GM19025 (cell line): ENCODE measurements around the gene RIMBP2.
"Not testable (repeated sequence)": the region's sequence is repeated elsewhere in the genome, so short reads cannot be mapped to it uniquely, and the experiment has no call there.

Experiments
- ATAC-seq: cut with Tn5 transposase; IDR thresholded peaks from one replicate; pipeline ENCODE4 v1.9.1; 2021; ENCODE audit warnings: mild to moderate bottlenecking, low read depth, moderate library complexity; ENCODE audit not compliant: unreplicated experiment

Gene RIMBP2

GRCh38 chr12:130707571-130707891, 8.6 kb downstream of the RIMBP2 start:
- no peak for ATAC-seq

GRCh38 chr12:130706885-130707570, 9.1 kb downstream of the RIMBP2 start:
- ATAC-seq, result no peak

DNA sequence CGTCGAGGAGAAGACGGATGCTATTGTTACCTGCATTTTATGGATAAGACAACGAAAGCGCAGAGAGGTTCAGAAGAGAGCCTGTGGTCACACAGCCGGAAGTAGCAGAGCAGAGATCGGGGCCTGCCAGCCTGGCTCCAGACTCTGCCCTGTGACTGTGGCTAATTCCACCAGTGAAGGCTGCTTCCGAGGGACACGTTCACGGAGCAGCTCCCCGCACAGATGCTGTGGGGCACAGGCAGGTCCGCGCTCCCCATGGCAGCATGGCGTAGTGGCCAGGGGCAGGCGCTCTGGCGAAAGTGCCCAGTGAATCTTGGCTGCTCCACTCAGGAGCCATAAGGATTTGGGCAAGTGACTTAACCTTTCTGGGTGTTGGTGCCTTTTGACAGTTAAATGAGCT, 9.8 kb downstream of the RIMBP2 start:
- no peak for ATAC-seq

GRCh38 chr12:130705178-130705822, 10.8 kb downstream of the RIMBP2 start:
- no peak for ATAC-seq

GRCh38 chr12:130704606-130705005, 11.5 kb downstream of the RIMBP2 start:
- no peak for ATAC-seq

DNA sequence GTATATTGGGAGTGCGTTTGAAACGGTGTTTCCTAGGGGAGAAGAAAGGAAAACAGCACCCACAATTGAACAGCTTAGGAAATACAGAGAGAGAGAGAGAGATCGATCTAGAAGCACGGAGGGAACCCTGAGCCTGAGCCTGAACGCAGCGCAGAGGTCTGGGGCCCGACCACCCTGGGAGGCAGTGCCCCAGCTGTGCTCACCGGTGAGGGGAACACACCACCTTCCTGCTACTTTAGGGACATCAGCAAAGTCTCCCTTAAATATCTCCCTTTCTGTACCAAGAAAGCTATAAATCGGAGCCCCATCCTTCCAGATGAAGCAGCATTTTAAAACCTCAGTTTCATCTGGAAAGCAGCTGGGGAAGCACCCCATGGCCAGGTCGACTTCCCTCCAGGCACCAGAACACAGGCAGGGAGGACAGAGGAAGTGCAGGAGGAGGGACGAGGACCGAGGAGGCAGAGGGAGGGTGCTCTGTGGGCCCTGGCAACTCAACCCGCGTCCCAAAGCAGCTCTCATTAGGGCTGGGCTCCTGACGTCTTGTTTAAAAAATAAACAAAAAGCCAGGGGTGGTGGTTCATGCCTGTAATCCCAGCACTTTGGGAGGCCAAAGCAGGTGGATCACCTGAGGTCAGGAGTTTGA, 12.2 kb downstream of the RIMBP2 start:
- no peak for ATAC-seq

GRCh38 chr12:130702966-130703732, 12.9 kb downstream of the RIMBP2 start:
- ATAC-seq, result no peak

- no peak for ATAC-seq
These were observed 14.7 kb downstream of the RIMBP2 start for GRCh38 chr12:130701402-130701744.

DNA sequence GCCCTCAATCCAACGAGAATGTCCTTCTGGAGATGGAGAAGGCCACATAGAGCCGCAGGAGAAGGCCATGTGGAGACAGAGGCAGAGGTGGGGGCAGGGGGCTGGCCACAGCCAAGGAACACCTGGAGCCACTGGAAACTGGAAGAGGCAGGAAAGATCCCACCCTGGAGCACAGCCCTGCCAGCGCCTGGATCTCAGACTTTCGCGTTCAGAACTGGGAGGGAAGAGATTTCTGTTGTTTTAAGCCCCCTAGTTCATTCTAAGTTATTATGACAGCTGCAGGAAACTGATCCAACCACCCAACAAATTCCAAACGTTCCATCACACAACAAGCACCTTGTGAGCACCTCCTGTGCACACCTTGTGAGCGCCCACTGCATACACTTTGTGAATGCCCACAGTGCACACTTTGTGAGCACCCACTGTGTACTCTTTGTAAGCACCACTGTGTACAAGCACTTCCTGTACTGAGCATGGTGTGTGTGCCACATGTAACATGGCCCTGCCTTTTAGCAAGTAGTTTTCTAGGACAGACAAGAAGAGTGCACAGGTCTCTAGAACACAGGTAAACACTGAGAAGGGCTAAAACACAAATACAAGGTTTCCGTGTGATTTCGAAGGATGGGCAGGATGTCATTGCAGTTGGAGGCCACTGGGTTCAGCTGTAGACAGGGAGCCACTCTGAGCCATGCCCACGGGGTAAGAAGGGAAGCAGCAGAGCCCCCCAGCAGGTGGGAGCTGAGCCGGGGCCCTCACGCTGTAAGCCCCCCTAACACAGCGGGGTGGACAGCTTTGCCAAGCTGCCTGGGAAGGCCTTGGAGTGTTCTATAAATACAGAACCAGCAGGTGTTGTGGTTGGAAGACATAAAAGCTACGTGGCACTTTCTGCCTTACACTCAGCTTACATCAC, 15.4 kb downstream of the RIMBP2 start:
- ATAC-seq, result no peak

DNA sequence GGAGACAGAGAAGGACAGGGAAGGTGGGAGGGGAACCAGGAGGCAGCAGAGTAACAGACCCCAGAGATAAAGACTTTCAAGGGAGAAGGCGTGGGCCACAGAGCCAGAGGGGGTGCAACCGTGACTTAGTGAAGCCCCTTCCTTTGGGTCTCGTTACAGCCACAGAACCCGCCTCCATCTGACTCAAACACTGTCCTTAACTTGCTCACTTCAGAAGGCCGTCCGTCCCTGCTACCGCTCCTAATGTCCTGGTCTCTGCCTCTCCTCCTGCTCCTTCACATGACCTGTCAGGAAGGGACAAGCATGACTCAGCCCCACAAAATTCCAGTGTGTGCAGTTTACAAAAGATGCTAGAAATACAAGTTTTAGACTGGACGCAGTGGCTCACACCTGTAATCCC, 18.0 kb downstream of the RIMBP2 start:
- ATAC-seq, result no peak

- ATAC-seq, result no peak
These were observed 19.6 kb downstream of the RIMBP2 start for GRCh38 chr12:130696379-130697100.

- ATAC-seq, result no peak
These were observed 21.0 kb downstream of the RIMBP2 start for GRCh38 chr12:130695061-130695460.

DNA sequence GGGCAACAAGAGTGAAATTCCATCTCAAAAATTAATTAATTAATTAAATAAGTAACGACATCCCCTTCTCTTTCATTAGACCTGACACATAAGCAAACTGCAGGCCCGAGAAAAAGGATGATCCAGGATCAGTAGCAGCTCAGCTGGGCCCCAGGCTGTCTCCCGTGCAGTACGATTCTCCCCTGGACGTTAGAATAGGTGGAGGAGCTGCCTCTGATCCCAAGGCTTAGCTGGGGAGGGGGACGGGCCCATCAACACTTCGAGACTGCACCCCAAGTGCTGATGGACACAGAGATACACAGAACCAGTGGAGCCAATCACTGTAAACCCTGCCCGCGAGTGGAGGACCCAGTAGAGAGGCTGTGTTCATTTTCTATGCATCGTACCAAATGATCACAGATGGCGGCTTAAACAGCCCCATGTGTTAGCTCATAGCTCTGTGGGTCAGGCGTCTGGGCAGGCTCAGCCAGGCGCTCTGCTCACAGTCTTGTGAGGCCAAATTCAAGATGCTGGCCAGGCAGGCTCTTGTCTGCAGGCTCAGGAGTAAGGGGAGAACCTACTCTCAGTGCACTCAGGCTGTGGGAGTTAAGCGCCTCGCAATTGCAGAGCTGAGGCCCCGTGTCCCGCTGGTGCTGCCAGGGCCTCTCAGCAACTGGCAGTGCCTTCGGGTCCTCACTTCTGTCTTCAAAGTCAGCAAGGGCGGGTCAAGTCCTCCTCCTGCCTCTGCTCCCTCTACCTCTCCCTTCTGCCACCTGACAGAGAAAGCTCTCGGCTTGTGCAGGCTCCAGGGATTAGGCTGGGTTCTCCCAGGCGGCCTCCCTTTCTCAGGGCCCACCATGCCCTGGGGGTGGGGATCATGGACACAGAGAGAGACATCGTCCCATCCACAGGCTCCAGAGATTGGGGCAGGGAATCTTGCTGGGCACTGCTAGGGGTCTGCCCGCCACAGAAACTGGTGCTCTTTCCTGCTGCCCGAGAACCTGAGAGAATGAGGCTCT, 26.4 kb downstream of the RIMBP2 start:
- ATAC-seq, result no peak

GRCh38 chr12:130688999-130689398, 27.1 kb downstream of the RIMBP2 start:
- not testable (repeated sequence) for ATAC-seq

DNA sequence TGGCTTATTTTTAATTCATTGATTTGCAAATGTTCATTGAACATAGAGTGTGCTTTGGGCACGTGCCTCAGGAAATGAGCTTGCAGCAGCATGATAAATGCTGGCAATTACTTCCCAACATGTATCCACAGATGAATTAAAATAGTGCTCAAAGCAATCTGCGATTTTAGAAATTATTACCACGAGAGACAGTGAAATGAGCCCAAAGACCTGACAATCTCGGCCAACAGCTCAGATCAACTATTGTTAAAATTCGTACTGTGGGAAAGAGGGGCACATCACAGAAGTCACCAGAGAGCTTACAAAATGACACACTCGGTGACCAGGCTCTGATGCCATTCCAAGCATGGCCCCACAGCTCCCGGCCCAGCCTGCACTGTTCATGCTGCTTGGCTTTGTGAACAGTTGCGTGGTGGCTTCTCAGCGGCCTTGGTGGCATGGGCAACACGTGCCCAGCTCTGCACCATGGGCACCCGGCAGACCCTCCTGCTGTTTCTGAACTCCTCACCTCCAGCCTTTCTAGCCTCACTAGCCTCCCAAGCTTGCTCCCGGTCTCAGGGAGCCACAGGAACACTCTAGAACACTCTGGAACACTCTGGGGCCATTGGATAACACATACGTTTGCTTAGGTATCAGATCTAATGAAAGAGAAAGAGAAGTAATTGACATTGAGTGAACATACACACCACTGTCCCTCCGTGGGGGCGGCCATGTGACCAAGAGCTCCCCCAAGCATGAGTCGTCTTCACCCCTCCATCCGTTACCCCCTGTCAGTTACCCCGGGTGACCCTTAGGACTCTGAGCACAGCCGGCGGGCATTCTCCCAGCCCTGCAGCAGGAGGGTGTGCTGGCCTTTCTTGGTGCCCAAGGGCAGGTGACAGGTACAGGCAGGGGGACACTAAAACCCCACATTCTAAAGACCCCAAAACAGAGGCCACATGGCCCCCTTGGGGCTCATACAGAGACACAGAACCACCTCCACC, 28.0 kb downstream of the RIMBP2 start:
- no peak for ATAC-seq

- no peak for ATAC-seq
These were observed 28.9 kb downstream of the RIMBP2 start for GRCh38 chr12:130687190-130687589.

DNA sequence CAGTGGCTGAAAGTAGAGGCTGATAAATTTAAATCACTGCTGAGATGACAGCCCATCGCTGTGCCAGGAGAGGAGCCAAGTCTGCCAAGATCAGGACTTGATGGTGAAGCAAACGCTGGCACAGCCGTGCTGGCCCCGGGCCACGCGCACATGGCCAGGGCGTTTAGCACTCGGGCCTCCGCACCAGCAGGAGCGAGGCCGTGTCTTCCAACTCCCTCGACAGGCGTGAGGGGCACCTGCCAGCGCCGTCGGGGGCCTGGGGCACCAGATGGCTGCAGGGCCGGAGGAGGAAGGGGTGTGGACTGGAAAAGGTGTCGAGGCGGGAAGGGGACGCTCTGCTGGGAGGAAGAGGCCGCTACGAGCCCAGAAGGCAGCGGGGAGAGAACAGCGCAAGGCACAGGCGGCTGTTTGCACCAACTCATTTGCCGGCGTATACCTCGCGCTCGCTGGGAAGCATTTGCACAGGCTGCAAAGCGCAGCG, 29.5 kb downstream of the RIMBP2 start:
- ATAC-seq, result no peak
